G401 (cell line): ENCODE measurements around the gene ABHD11. TPM values are rescaled to one million over a fixed set of nuclear protein-coding genes. Genes with fewer than 3 reads are reported as not detected.

Experiments
- DNase-seq: peaks from one replicate; pipeline ENCODE4 v3.0.0-alpha.2; 2015; ENCODE audit warnings: low spot score
- in situ Hi-C: cut with HindIII; loops from 2 replicates; pipeline ENCODE4 v1.10.0; 2016; ENCODE audit warnings: low sequenced_read_pairs, mixed read lengths
- total RNA-seq: library from RNA; depleted of rRNA; stranded (reverse); fragments of >200 nt; shearing (Covaris generic); gene quantifications from 2 replicates; pipeline ENCODE4 v1.2.3, GENCODE V29; 2014

ABHD11 gene
- total RNA-seq, 1 experiment from 2014 or later: 41.1 TPM

DNA sequence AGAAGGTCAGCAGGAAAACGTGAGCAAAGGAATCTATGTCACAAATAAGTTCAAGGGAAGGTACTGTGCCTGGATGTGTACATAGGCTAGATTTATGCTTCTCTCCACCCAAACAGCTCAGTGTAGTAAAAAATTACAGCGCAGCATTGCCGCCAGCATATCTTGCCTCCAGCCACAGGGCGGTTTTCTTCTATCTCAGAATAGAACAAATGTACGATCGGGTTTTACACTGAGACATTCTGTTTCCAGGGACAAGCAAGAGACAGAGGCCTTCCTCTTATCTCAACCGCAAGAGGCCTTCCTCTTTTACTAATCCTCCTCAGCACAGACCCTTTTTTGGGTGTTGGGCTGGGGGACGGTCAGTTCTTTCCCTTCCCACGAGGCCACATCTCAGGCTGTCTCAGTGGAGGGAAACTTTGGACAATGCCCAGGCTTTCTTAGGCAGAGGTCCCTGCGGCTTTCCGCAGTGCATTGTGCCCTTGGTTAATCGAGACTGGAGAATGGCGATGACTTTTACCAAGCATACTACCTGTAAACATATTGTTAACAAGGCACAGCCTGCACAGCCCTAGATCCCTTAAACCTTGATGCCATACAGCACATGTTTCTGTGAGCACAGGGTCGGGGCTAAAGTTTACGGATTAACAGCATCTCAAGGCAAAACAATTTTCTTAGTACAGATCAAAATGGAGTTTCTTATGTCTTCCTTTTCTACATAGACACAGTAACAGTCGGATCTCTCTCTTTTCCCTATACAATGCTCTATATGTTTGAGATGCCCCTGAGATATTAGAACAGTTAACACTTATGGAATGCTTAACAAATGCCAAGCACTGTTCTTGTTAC, 11.6 kb upstream of the ABHD11 start:
- in situ Hi-C loops: no loop called here
- DNase-seq: no peak

DNA sequence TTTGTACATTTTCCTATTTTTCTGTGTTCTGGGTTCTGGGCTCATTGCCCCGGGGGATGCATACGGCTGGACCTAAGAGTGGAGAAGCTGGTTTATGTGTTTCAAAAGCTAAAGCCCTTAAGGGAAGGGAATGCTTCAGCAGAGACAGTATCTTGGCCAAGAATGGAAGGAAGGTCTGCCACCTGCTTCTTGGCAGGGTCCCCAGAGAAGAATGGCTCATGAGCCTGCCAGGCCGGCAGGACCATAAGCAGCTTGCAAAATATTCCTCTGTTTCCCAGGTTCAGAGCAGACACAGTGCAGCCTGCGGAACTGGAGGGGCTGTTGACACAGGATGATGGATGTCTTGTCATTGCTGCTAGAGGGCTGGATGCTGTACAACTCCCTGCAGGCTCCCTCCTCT, 7.8 kb upstream of the ABHD11 start:
- peak; percentile 98 for DNase-seq
- in situ Hi-C loops: no loop called here

DNA sequence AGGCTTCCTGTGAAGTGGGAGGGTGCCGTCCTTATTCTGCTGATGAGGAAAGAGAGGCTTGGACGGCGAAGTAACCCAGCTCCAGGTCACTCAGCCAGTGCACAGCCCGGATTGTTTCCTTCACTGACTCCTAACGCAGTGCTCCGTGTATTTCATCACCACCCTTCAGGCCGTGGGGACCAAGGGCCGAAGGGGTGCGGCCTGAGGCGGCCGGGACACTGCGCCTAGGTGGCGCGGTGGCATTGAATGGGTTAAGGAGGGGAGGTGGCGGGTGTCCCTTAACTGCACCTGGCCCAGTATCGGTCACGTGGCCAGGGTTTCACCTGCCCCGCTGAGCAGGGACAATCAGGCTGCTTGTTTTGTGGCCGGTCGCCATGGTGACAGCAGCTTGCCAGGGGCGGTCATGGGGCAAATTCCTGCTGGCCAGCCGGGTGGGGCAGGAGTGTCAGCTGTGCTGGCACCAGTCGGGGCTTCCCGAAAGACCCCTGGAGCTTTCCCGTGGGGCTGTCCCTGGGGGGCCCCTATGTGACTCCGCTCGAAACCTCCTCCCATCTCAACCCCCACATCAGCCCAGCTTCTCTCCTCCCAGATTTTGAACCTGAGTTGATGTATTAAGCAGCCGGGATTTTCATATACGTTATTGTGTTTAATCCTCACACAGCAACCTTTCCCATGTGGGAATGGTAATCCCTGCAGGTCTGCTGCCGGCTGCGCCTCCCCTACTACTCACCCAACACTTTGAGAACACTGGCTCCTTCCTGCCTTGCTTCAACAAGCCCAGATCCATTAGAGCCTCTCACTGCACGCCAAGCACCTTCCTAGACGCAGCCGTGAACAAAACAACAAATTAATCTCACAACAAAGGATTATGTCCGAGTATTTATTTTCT, 4.4 kb upstream of the ABHD11 start:
- in situ Hi-C loops: no loop called here

DNA sequence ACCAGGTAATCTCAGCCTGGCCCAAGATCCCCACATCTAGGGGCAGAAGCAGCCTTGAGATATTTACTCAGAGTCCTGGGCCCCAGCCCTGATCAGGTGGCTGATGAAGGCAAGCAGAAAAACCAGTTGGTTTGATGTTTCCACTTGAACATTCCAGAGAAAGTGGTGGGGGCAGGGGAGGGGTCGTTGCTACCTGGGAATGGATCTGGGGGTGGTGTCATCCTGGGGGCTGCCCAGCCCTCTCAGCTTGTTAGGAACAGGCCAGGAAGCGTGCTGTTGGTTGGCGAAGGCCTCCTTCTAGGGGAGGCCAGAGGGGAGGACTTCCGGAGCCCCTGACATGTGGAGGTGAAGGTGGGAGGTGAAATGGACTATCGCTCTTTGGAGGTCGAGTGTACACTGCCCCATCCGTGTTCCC, 3.7 kb upstream of the ABHD11 start:
- no peak for DNase-seq
- in situ Hi-C loops: no loop called here

More for the DNA sequence above, 4.4 kb upstream of the ABHD11 start:
- DNase-seq: peak; percentile 91

- no peak for DNase-seq
Measured at GRCh38 chr7:73741600-73741999, 3.0 kb upstream of the ABHD11 start.

DNA sequence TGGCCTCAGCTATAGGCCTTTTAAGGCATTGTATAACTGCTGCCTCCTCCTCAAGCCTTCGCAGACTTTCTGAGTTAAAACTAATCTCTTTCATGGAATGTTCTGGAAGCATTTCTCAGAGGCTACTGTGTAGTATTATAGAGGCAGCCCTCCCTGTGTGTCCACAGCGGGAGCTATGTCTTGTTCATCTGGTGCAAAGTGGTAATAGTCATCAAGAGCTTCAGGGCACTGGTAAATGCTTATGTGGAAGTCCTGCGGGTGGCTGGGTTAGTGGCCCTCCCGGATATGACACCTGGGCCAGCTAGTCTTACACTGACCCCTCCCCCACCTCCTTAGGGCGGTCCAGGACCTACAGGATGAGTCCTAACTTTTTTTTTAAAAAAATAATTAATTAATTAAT, 2.2 kb upstream of the ABHD11 start:
- no peak for DNase-seq
- in situ Hi-C loops: no loop called here

More at GRCh38 chr7:73741600-73741999, 3.0 kb upstream of the ABHD11 start:
- in situ Hi-C loops: no loop called here

GRCh38 chr7:73740212-73740611, 1.6 kb upstream of the ABHD11 start:
- in situ Hi-C loops: no loop called here
- no peak for DNase-seq

DNA sequence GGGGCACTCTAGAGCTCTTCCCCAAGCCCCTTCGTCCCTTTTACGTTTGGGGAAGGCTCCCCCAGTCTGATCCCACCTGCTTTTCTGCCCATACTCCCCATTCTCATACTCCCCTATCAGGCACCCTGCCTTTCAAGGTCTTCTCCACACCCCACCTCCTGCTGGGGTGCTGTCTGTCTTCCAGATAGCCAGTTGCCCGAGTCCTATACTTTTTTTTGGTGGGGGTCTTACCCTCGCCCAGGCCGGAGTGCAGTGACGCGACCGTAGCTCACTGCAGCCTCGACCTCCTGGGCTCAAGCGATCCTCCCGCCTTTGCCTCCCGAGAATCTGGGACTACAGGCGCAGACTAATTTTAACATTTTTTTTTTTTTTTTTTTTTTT, 775 bp upstream of the ABHD11 start:
- DNase-seq: no peak
- in situ Hi-C loops: no loop called here

DNA sequence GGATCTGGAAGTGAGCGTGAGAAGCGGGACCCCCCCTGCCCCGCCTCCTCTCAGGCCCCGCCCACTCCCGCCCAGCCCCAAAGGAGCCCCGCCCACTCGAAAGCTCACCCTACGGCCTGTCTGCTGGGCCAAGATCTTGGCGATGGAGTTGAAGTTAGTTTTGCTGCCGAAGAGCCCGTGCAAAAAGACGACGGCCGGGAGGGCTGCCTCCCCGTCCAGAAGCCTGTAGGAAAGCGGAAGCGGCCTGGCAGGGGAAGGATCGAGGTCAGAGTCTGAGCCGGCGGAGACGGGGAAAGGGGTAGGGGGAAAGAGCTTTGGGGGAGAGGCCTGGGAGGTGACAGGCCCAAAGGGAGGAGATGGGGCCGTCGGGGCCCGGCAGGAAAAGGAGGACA, 386 bp downstream of the ABHD11 start:
- DNase-seq: peak; percentile 52
- in situ Hi-C loops: no loop called here

DNA sequence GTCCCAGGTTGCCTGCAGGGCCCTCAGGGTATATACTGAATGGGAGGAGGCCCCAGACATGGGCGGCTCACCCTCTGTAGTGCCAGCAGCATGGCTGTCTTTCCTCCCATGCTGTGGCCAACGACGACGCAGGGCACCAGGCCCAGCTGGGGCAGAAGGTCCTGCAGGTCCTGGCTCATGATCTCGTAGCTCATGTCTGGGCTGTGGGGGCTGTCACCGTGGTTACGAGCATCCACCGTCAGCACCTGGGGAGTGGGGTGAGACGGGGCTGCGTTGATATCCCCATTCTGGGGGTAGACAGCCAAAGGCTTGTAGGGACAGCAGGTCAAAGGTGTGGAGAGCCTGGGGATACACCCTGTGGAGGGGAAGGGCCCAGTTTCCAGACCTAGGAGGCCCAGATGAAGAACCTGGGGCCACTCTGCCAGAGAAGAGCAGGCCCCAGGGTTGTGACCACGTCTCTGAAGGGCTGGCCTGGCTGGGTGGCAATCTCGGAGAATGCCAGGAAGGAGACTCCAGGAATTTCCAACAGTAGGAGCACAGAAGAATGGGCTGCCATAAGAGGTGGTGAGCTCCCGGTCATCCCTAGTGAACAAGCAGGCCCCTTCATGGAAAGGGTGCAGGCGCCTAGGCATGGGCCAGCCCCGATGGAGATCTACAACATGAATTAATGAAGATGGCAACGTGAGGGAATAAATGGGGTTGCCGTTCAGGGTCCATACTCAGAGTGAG, 947 bp downstream of the ABHD11 start:
- DNase-seq: no peak
- in situ Hi-C loops: no loop called here

- in situ Hi-C loops: no loop called here
- no peak for DNase-seq
Measured at GRCh38 chr7:73736885-73737284, 1.7 kb downstream of the ABHD11 start.

DNA sequence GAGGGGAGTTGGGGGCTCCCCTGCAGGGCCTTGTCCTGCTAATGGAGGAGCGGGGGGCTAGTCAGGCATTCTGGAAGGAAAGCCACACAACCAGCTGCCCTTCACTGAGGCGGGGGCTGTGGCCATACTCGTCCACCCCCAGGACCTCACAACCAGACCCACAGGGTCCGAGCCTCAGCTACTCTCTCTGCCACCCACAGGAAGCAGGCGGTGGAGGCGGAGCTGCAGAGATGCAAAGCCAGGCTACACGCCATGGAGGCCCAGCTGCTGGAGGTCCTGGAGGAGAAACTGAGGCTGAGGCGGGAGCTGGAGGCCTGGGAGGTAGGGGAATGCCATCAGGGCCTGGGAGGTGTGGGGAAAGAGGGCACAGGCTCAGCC, 3.1 kb downstream of the ABHD11 start:
- no peak for DNase-seq
- in situ Hi-C loops: no loop called here

- in situ Hi-C loops: no loop called here
- DNase-seq: peak; percentile 64
Measured at GRCh38 chr7:73734619-73735527, 3.7 kb downstream of the ABHD11 start.

DNA sequence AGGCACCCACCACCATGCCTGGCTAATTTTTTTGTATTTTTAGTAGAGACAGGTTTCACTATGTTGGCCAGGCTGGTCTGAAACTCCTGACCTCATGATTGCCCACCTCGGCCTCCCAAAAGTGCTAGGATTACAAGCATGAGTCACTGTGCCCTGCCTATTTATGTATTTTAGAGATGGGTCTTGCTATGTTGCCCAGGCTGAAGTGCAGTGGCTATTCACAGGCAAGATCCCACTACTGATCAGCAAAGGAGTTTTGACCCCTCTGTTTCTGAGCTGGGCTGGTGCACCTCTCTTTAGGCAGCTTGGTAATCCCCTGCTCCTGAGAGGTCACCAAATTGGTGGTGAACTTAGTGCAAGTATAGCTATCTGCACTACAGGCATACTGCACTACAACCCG, 6.2 kb downstream of the ABHD11 start:
- DNase-seq: no peak
- in situ Hi-C loops: no loop called here

DNA sequence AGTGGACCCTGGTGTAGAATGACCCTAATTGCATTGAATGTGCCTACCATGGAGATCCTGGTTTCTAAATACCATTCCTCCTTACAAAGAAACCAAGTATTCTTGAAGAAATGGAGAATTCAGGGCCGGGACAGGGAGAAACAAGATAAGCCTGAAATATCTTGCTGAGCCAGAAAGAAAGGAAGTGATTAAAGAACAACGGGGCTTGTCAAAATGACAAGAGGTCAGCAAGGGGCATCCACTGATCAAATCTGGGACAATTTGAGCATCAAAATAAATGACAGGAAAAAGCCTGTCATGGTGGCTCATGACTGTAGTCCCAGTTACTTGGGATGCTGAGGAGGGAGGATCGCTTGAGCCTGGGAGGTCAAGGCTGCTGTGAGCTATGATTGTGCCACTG, 8.1 kb downstream of the ABHD11 start:
- DNase-seq: no peak
- in situ Hi-C loops: no loop called here

GRCh38 chr7:73728551-73728950, 10.1 kb downstream of the ABHD11 start:
- in situ Hi-C loops: no loop called here
- DNase-seq: no peak

GRCh38 chr7:73727952-73728351, 10.7 kb downstream of the ABHD11 start:
- DNase-seq: no peak
- in situ Hi-C loops: no loop called here

- in situ Hi-C loops: no loop called here
- DNase-seq: no peak
Measured at GRCh38 chr7:73726083-73726466, 12.5 kb downstream of the ABHD11 start.

DNA sequence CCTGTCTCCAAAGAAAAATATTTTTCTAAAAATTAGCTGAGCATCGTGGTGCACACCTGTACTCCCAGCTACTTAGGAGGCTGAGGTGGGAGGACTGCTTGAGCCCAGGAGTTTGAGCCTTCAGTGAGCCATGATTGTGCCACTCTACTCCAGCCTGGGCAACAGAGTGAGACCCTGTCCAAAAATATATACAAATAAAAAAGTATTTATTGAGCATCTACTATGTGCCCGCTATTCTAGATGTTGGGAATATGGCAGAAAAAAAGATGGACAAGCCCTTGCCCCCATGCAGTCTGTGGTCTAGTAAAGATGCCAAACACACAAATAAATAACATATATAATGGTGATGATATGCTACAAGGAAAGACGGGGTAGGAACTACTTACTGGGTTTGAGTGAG, 14.8 kb downstream of the ABHD11 start:
- no peak for DNase-seq
- in situ Hi-C loops: no loop called here
